Liver (tissue), 3 donors: Measurements from ENCODE around the gene MOB4.

Experiments used
- FOXA1 ChIP-seq: IDR thresholded peaks from 2 replicates; pipeline ENCODE4 v1.6.1; 2016; ENCODE audit warnings: antibody characterized with exemption
- GABPA ChIP-seq, 2 donors: IDR thresholded peaks in 1 of 2; conservative IDR thresholded peaks in 1 of 2; 2 replicates each; pipeline ENCODE4 v1.6.1; 2016; ENCODE audit warnings: antibody characterized with exemption in 2 of 2, mild to moderate bottlenecking in 1 of 2, moderate library complexity in 1 of 2
- MAX ChIP-seq: IDR thresholded peaks from 2 replicates; pipeline ENCODE4 v1.6.1; 2016; ENCODE audit warnings: antibody characterized with exemption
- NR2F2 ChIP-seq: IDR thresholded peaks from 2 replicates; pipeline ENCODE4 v1.6.1; 2016; ENCODE audit warnings: antibody characterized with exemption
- RAD21 ChIP-seq, 2 donors: IDR thresholded peaks; 2 replicates each; pipeline ENCODE4 v1.6.1; 2016; ENCODE audit warnings: antibody characterized with exemption in 2 of 2, mild to moderate bottlenecking in 2 of 2
- REST ChIP-seq: IDR thresholded peaks from 2 replicates; pipeline ENCODE4 v1.6.1; 2016; ENCODE audit warnings: antibody characterized with exemption, mild to moderate bottlenecking
- RXRA ChIP-seq, 2 donors: IDR thresholded peaks; 2 replicates each; pipeline ENCODE4 v1.6.1; 2017 to 2018; ENCODE audit warnings: antibody characterized with exemption in 2 of 2, mild to moderate bottlenecking in 1 of 2
- SP1 ChIP-seq: IDR thresholded peaks from 2 replicates; pipeline ENCODE4 v1.6.1; 2018; ENCODE audit warnings: antibody characterized with exemption, mild to moderate bottlenecking
- TAF1 ChIP-seq: conservative IDR thresholded peaks from 2 replicates; pipeline ENCODE4 v1.6.1; 2016; ENCODE audit warnings: antibody characterized with exemption, mild to moderate bottlenecking
- YY1 ChIP-seq: IDR thresholded peaks from 2 replicates; pipeline ENCODE4 v1.6.1; 2016; ENCODE audit warnings: antibody characterized with exemption, mild to moderate bottlenecking
- TF ChIP-seq, protein P1 (sequence below): fragments of 150-350 bp; IDR thresholded peaks from 2 replicates; pipeline ENCODE4 v1.5.1; 2017; ENCODE audit warnings: improper control_type of control experiment, low read depth, low read length; ENCODE audit not compliant: missing input control
- donor health status: healthy.
- donor health status: healthy.

- TF ChIP-seq NR2F2 (no peak), MAX (no peak), YY1 (no peak), RXRA (IDR thresholded peaks at IDR 0.05) (no peak), RAD21 (IDR thresholded peaks at IDR 0.05) (no peak), FOXA1 (no peak), SP1 (no peak), REST (no peak), TAF1 (no peak), GABPA (IDR thresholded peaks at IDR 0.05 in 1 of 2, conservative IDR thresholded peaks at IDR 0.05 in 1 of 2) (no peak)
- TF ChIP-seq, protein P1, sequence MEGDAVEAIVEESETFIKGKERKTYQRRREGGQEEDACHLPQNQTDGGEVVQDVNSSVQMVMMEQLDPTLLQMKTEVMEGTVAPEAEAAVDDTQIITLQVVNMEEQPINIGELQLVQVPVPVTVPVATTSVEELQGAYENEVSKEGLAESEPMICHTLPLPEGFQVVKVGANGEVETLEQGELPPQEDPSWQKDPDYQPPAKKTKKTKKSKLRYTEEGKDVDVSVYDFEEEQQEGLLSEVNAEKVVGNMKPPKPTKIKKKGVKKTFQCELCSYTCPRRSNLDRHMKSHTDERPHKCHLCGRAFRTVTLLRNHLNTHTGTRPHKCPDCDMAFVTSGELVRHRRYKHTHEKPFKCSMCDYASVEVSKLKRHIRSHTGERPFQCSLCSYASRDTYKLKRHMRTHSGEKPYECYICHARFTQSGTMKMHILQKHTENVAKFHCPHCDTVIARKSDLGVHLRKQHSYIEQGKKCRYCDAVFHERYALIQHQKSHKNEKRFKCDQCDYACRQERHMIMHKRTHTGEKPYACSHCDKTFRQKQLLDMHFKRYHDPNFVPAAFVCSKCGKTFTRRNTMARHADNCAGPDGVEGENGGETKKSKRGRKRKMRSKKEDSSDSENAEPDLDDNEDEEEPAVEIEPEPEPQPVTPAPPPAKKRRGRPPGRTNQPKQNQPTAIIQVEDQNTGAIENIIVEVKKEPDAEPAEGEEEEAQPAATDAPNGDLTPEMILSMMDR: no peak
Observed at GRCh38 chr2:197601726-197602125, 85.9 kb downstream of the MOB4 start.
